GM18519 (cell line): ENCODE results near the gene VWF.

ENCODE experiments used
- ATAC-seq: cut with Tn5 transposase; IDR thresholded peaks from one replicate; pipeline ENCODE4 v1.9.1; 2021; ENCODE audit warnings: mild to moderate bottlenecking, moderate library complexity; ENCODE audit not compliant: unreplicated experiment, low FRiP score

VWF gene

DNA sequence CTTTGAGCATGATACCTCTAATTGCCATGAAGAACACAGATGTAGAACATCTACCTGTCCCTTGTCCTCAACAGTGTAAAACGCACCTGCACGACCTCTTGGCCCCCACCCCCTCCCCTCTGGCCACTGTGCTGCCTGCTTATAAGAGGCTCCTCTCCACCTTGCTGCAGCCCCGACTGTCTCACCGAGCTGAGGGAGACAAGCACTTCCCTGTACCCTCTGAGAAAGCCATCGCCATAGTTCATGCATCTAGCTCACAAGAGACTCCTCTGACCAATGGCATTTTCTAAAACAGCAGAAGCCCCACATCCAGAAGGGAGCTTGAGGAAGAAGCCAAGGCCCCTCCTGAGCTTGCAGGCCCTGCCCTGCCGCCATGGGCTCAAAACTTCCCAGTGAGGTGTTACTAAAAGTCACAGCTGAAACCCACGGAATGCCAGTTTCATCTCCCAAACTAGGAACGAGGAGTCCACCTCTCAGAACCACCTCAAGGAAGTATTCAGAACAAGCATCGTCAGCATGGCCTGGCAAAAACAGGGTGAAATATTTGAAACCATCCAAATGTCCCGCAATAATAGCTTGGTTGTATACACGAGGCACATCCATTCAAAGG is 157.9 kb downstream of the VWF start:
- no peak for ATAC-seq

DNA sequence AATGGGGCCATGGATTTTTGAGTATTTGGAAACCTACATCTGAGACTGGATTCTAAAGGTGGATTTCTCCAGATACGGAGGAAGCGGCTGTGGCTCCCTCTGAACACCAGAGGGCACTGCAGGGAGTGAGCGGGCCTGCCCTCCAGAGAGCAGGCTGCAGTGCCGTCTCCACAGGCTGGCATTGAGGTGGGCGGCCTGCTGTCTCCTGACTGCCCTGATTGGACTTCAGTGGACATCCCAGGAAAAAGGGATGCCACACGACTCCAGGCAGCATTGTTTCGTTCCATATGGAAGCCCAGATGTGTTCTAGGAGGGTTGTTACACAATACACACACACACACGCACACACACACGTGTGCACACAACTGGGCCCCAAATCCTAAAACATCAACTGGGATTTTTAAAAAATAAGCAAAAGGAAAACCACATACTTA is 158.5 kb downstream of the VWF start:
- no peak for ATAC-seq

DNA sequence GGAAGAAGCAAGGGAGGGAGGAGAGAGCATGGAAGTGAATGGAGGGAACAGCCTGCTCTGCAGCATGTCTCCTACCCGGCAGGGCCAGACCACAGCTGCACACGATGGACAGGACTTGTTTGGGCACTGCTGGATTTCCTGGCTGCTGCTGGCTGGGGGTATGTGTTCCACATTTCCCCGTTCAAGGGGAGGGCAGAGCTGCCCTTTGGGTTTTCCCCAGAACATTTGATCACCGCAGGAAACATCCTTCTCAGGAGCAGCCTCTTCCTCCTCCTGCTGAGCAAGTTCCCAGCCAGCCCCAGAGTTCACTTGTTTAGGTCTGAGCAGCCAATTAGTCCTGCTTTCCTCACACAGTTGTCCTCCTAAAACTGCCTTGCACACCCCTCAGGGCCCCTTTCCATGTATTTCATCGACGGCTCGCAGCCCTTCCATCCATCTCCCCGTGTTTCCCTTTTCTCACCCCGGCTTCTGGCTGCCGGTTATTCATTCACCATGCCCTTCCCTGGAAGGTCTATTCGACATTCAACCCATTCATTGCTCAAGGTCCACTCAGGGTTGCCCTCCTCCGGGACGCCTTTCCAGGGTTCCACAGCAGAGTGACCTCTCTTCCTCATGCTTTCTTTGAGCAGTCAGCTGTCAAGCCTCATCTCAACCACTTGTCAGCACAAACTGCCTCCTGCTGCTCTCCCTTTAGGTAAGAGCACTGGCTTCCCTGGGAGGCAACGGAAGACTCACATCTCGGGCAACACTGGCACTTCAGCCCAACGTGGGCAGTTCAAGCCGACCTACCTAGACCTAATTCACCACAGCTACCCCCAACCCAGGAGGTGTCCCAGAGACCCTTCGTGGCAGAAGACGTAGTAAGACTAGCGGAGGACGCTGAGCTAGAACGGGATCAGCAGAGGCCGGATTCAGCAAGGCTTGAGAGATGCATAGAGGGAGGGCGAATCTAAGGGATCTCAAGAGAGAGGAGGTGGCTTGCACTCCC is 159.3 kb downstream of the VWF start:
- no peak for ATAC-seq

DNA sequence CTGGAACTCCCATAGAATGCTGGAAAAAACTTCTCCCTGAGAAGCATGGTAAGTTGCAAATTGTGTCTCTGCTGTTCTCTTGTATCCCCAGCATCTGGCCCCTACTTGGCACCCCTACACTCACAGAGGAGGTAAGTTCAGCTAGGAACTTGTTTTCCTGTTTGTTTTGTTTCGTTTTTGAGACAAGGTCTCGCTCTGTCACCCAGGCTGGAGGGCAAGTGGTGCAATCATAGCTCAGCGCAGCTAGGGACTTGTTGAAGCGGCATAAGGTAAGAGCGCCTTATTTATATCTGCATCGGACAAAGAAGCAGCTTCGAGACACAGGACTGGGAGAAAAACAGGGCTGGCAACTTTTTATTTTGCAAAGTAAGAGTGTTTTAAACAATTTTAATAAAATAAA is 161.0 kb downstream of the VWF start:
- ATAC-seq: no peak

DNA sequence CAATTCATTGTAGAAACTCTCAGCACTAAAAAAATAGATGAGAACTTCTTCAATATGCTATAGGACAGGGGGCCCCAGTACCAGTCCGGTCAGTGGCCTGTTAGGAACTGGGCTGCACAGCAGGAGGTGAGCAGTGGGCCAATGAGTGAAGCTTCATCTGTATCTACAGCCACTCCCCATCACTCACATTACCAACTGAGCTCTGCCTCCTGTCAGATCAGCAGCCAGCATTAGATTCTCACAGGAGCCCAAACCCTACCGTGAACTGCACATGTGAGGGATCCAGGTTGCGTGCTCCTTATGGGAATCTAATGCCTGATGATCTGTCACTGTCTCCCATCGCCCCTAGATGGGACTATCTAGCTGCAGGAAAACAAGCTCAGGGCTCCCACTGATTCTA is 163.7 kb downstream of the VWF start:
- no peak for ATAC-seq

DNA sequence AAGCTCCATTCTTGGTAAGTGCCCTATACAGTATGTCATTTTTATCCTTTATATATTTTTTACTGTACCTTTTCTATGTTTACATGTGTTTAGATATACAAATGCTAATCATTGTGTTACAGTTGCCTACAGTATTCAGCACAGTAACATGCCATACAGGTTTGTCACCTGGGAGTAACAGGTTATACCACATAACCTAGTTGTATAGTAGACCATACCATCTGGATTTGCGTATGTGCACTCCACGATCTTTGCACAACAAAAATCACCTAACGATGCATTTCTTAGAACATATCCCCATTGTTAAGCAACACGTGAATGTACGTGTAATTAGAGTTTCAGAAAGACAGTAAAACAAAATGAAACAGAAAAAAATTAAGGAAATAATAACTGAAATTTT is 167.5 kb downstream of the VWF start:
- no peak for ATAC-seq

DNA sequence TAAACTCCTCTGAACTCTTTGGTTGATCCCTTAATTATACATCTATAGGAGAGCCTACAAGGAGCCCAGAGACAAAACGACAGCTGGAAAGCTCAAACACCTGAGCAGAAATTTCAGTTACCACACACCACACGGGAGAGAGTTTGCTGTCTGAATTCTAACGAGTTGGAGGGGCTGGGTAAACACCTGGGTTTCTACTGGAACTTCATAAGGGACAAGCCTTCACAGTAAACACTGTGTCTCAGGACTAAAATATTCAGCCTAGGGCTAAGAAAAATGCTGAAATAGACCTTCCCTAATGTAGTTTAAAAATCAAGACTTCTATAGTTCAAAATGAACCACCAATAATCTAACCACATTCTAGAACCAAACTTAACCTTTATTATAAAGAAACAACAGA is 169.8 kb downstream of the VWF start:
- ATAC-seq: no peak

DNA sequence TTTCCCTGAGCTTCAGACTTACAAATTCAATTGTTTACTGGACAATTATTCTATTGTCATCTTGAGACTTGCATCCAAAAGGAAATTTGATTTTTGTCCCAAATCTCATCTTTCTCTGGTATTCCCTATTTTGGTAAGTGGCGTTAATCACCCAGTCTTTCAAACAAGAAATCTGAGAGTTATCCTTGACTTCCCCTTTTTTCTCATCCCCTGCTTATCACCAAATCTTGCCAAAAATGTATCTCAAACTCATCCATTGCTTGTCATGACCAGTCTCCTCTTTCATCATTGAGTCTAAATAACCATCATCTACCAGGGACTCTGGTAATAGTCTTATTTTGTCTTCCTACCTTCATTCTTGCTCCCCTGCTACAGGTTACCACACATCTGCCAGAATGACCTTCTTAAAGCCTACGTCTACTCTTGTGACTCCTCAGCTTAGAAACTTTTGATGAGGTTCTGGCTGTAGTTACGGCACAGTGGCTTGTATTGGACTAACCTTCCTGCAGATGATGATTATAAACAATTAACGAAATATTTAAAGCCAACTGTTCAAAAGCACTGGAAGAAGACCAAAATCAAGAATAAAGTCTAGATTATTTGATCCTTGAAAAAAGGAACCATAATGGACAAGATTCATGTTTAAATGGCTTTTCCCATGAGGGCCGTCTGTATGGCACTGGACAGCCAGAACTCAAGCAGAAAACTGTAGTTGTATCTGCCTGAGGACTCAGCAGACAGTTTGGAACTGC is 170.5 kb downstream of the VWF start:
- no peak for ATAC-seq

DNA sequence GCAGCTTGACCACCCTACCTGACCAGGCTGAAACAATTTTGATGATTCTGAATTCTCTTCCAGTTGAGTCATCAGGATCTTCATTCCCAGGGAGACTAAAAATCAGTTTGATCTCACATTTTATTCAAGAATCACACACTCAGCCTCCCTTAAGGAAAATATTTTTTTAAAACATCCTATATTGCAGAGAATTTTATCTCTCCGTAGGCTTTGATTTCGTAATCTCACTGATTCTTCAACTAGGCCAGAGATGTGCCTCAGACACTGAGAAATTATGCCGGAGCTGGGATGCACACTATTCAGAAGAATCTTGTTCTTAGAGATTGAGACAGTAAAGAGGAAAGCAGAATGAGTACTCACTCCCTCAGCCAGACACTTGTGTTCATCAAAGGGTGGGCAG is 172.4 kb downstream of the VWF start:
- ATAC-seq: no peak

DNA sequence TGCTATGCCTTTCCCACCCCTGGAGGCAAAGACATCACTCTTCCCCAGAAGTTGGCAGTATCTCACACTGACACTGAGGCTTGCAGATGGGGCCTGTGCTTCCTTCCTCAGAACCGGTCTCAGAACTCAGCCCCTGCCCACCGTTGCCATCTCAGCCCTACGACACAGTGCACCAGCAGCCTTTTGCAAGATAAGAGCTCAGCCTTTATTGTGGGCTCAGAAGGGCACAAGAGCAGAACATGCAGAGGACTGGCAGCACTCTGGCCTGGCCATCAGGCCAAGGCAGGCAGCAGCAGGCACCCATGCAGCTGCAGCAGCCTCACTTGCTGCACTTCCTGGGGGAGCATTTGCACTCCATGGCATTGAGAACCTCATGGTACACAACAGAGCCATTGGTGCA is 175.8 kb downstream of the VWF start:
- no peak for ATAC-seq

DNA sequence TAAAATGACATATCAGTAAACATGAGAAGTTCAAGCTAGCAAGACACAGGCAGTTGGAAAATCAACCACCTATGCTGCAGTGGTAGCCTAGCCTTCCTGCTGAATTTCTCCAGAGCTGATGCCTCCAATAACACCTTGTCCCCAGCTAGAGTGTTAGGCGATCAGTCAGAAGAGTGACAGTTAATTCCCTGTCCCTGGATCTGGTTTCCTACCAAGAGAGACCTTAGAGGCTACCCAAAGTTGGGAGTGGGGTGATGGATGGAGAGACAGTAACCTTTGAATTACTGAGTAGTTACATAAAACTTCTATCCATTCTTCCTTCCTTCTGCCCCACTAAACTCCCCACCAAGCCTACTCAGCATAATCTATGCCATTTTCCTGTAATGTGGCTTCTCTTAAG is 177.5 kb downstream of the VWF start:
- no peak for ATAC-seq

DNA sequence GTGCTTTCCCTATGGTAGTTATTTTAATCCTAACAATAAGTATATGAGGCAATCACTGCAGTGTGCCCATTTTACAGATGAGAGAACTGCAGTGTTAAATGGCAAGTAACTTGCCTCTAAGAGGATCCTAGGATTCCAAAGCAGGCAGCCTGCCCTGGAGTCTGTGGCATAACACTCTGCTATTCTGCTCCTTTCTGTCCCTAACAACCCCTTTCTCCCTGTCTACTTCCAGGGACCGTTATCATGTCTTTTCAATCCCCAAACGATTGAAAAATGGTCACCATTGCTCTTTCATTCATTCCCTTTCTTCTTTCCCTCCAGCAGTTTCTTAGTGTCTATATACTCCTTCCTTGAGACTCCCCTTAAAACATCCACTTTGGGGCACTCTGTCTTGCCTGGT is 178.1 kb downstream of the VWF start:
- no peak for ATAC-seq

DNA sequence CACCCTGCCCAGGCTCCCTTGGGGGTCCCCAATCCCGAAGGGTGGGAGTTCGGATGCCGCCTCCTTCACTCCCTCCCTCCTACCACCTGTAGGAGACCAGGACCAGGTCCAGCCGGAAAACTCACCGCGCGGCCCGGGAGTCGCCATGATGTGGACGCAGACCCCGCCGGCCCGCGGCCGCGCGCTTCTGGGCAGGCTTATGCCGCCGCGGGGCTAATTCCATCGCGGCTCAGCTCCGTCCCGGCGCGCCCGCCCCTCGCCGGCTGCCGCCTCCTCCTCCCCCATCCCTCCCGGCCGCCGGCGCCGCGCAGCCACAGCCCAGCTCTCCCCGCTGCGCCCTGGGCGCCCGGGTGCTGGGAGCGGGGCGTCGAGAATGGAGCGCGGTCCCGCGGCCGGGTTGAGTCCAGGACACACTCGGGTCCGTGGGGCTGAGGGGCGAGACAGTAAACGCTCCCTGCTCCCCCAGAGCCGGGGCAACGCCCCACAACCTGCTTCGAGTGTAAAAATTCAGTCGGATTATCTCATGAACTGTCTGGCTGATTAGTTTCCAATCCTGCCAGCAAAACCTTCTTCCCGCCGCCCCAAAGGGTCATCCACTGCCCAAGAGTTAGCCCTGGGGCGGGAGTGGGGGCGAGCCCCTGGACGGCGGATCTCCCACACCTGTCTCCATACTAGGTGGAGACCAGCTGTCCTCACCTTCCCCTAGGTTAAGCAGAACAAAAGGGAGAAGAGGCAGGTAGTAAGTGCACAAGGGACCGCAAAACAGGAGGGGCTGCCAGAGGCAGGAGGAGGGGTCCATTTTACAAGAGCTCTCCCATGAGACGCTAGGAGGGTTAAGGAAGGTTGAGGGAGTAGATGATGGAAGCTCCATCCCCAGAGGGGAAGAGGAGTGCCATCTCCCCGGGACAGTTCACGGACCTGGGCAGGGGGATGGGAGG is 179.1 kb downstream of the VWF start, which contains the start of gene ANO2:
TSS of gene ANO2 (minus strand) at position 189 of the 938 bp plus-strand sequence. CDS start at position 147, 42 bp downstream.
- ATAC-seq: no peak

DNA sequence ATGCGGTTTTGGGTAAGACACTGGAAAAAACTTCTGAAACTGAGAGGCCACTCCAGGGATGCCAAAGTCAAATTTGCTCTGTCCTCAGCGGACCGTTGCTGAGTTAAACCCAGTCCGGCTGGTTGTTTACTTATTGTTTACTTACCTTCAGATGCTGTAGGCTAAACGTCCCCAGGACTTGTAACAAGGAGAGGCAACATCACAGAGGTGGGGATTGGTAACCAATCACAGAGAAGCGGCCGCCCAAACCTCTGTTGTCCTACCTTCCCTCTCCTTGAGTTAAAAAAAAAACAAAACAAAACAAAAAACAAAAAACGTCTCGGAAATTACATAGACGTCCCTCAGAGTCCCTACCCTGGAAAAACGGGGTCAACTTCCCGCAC is 179.8 kb downstream of the VWF start:
- no peak for ATAC-seq

DNA sequence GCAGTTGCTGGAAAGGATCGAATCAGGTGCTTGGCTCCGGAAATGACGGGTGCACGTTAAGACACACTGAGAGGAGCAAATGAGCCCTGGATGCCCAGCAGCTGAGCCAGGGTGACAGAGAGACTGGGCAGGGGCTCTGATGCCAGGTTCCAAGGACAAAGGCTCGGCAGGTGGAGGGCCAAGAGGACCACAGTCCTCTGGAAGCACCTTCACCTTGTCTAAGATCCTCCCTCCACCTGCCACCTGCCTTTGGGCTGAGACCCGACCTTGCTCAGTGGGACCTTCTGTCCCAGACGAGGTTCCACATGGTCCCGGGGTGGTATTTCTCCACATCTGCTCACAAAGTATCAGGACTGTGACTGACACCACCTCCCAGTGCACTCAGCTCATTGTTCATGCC is 180.4 kb downstream of the VWF start:
- ATAC-seq: no peak

DNA sequence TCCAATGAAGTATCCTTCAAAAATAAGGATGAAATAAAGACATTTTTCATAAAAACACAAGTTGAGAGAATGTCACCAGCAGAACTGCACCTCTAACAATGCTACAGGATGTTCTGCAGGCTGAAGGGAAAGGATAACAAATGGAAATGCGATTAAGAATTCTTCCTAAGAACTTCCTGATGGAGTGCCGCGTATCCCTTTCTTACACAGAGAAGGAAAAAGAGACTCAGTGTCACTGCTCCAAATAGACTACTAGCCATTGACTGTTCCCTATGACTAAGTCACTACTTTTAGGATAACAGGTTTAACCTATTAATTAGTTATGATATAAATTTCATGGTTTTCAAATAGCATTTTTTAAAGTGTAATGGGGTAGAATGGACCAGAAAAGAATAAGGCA is 182.6 kb downstream of the VWF start:
- no peak for ATAC-seq

DNA sequence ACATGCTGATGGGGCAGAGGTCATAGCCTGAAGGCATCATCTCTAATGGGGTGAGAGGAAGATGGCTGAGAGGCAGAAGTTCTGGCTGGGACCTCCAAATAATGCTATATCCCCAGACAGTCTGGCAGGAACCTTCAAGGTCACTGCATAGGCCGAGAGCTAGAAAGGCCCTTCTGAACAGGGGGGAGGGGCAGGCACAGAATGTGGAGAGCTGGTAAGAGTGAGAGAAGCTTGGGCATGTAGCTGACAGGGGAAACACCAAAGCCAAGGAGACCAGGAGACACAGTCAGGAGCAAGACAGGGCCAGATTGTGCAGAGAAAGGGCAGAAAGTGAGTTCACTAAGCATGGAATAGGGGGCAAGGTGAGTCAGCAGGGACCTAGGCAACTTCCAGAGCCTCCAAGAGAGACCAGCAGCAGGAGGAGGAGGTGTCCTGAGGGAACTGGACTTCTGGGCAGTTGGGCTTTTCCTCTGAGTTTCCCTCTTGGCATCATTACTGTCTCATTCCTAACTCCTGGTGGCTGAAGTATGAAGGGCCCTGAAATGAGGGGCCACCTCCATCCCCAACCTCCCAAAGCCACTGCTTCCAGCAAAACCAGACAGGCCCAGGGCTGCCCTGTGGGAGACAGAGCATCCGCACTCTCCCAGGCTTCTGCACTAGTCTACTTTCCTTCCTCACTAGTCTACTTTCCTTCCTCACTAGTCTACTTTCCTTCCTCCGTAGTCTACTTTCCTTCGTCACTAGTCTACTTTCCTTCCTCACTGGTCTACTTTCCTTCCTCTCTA is 196.5 kb downstream of the VWF start:
- ATAC-seq: no peak

DNA sequence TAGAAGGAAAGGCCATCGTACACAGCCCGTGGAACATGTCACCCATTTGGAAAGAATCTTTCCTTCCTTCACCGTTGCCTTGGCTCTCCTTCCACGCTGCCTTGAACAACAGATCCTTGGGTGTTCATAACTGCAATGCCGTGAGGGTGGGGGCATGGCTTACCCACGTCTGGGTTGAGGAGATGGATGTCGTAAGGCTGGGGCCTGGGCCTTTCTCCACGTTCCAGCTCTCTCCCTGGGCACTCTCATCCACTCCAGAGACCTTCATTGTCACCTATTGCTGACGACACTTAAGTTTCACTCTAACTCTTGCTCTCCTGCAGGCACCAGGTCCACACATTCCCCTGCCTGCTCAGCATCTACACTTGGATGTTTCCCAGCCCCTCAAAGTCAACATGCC is 198.8 kb downstream of the VWF start:
- no peak for ATAC-seq

DNA sequence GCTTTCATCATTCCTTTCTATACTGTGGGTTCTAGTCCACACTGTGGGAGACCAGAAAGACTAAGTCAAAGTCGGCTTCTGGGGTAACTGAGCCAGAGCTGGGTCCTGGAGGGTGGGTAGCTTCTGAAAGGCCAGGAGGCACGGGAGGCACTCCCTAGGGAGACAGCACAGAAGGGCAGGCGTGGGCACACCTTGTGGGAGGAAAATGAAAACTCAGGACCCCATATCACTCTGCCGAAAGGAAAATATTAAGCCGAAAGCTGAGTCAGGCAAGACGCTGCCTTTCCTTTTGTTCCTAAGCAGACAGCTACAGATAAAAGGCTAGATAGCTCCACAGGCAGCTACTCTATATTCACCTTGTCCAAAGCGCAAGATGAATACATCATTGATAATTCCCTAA is 200.1 kb downstream of the VWF start:
- no peak for ATAC-seq
